Measurements from ENCODE around the gene AGAP5.
"Not testable (repeated sequence)": the region's sequence is repeated elsewhere in the genome, so short reads cannot be mapped to it uniquely, and the experiment has no call there.

- TF ChIP-seq CTCF (conservative IDR thresholded peaks at IDR 0.05); EZH2 (IDR thresholded peaks at IDR 0.05; ENCODE audit: low read depth): not testable (repeated sequence)
Observed at GRCh38 chr10:73708122-73708521, 10.2 kb upstream of the AGAP5 start.

Data from PC-9 (cell line).